Stimulated activated CD8-positive, alpha-beta memory T cell treated with anti-CD3 and anti-CD28 coated beads, Interleukin-4, amount 100 ng/mL, for 48 hours (primary cell): Measurements from ENCODE around the gene CIT.

Experiments
- DNase-seq: peaks from one replicate; pipeline ENCODE4 v3.0.0-alpha.2; 2020

Gene CIT

GRCh38 chr12:119796292-119796691 is 80.8 kb downstream of the CIT start:
- DNase-seq, result no peak

GRCh38 chr12:119791453-119791852 is 85.7 kb downstream of the CIT start:
- no peak for DNase-seq

- DNase-seq, result no peak
These were observed 88.3 kb downstream of the CIT start for GRCh38 chr12:119788786-119789185.

- no peak for DNase-seq
These were observed 90.6 kb downstream of the CIT start for GRCh38 chr12:119786539-119786938.

- no peak for DNase-seq
These were observed 92.4 kb downstream of the CIT start for GRCh38 chr12:119784673-119785072.

- no peak for DNase-seq
These were observed 93.3 kb downstream of the CIT start for GRCh38 chr12:119783787-119784186.

- DNase-seq, result no peak
These were observed 95.3 kb downstream of the CIT start for GRCh38 chr12:119781804-119782203.

- no peak for DNase-seq
These were observed 96.2 kb downstream of the CIT start for GRCh38 chr12:119780786-119781434.

GRCh38 chr12:119775246-119775895 is 101.7 kb downstream of the CIT start:
- no peak for DNase-seq

GRCh38 chr12:119772431-119772830 is 104.7 kb downstream of the CIT start:
- DNase-seq, result no peak

GRCh38 chr12:119770146-119770545 is 107.0 kb downstream of the CIT start:
- no peak for DNase-seq

- no peak for DNase-seq
These were observed 114.5 kb downstream of the CIT start for GRCh38 chr12:119762619-119763018.

- DNase-seq, result no peak
These were observed 118.4 kb downstream of the CIT start for GRCh38 chr12:119758722-119759121.

GRCh38 chr12:119758234-119758633 is 118.9 kb downstream of the CIT start:
- no peak for DNase-seq

GRCh38 chr12:119751961-119752360 is 125.2 kb downstream of the CIT start:
- no peak for DNase-seq

GRCh38 chr12:119749666-119750065 is 127.5 kb downstream of the CIT start:
- no peak for DNase-seq

GRCh38 chr12:119748497-119748896 is 128.6 kb downstream of the CIT start:
- DNase-seq, result no peak

- no peak for DNase-seq
These were observed 131.0 kb downstream of the CIT start for GRCh38 chr12:119746169-119746568.

- no peak for DNase-seq
These were observed 132.1 kb downstream of the CIT start for GRCh38 chr12:119744900-119745606.

GRCh38 chr12:119742700-119743099 is 134.4 kb downstream of the CIT start:
- no peak for DNase-seq

GRCh38 chr12:119740830-119741229 is 136.3 kb downstream of the CIT start:
- DNase-seq, result no peak

- DNase-seq, result no peak
These were observed 142.0 kb downstream of the CIT start for GRCh38 chr12:119735079-119735478.

GRCh38 chr12:119730381-119730780 is 146.7 kb downstream of the CIT start:
- DNase-seq, result no peak

GRCh38 chr12:119729871-119730270 is 147.2 kb downstream of the CIT start:
- no peak for DNase-seq

- no peak for DNase-seq
These were observed 148.7 kb downstream of the CIT start for GRCh38 chr12:119728444-119728745.
